Mammary epithelial cell (primary cell): ENCODE results near the gene MINDY3.

Source experiments
- CTCF ChIP-seq, 2 donors: IDR thresholded peaks in 1 of 2; conservative IDR thresholded peaks in 1 of 2; 2 replicates each; pipeline ENCODE4 v1.5.1; 2011 to 2012; ENCODE audit warnings: inconsistent platforms in 2 of 2, low read length in 2 of 2, mild to moderate bottlenecking in 2 of 2, control low read depth in 1 of 2, low read depth in 1 of 2; ENCODE audit not compliant: insufficient read depth in 1 of 2; ENCODE audit errors: extremely low read depth in 1 of 2
- EZH2 ChIP-seq: IDR thresholded peaks from 2 replicates; pipeline ENCODE4 v1.6.1; 2012; ENCODE audit warnings: low read length, inconsistent platforms, borderline replicate concordance

GRCh38 chr10:15829495-15829894, 30.8 kb downstream of the MINDY3 start:
- TF ChIP-seq CTCF (conservative IDR thresholded peaks at IDR 0.05 in 1 of 2, IDR thresholded peaks at IDR 0.05 in 1 of 2; ENCODE audit: extremely low read depth in 1 of 2, insufficient read depth in 1 of 2, low read depth in 1 of 2, low read length in 2 of 2) (no peak), EZH2 (no peak)
